ENCODE data around the gene OR9A4.

OR9A4 gene

GRCh38 chr7:141954334-141954733, 38.1 kb downstream of the OR9A4 start:
- TF ChIP-seq CTCF (IDR thresholded peaks at IDR 0.05; ENCODE audit: low read depth, low read length) = no peak
- no peak overlapping the region for H3K4me3 ChIP-seq (ENCODE audit: low read depth, low read length)

- no peak for TF ChIP-seq CTCF (IDR thresholded peaks at IDR 0.05; ENCODE audit: low read depth, low read length)
- H3K4me3 ChIP-seq (ENCODE audit: low read depth, low read length) = no peak overlapping the region
Observed at GRCh38 chr7:141956084-141956483, 39.9 kb downstream of the OR9A4 start.

GRCh38 chr7:141960687-141961422, 44.7 kb downstream of the OR9A4 start:
- TF ChIP-seq CTCF (IDR thresholded peaks at IDR 0.05; ENCODE audit: low read depth, low read length) = no peak
- no peak overlapping the region for H3K4me3 ChIP-seq (ENCODE audit: low read depth, low read length)
